Neutrophil (primary cell): ENCODE results near the gene FSTL4.

Source experiments
- H3K27ac ChIP-seq: fragments of 200-600 bp; sonication (generic); 2 replicates; pipeline ENCODE4 v1.5.1; 2016; ENCODE audit warnings: mild to moderate bottlenecking, moderate library complexity
- H3K27me3 ChIP-seq: fragments of 200-600 bp; sonication (generic); 2 replicates; pipeline ENCODE4 v1.6.0; 2016; ENCODE audit warnings: mild to moderate bottlenecking
- H3K36me3 ChIP-seq: fragments of 200-600 bp; sonication (generic); 2 replicates; pipeline ENCODE4 v1.5.1; 2017
- H3K4me1 ChIP-seq, 2 experiments: fragments of 200-600 bp in 1 of 2; sonication (generic) in 1 of 2; 1 replicate in 1 of 2; 2 replicates in 1 of 2; pipeline versions ENCODE4 v1.5.1 to v1.6.1; 2013 to 2016; ENCODE audit warnings: low read depth in 1 of 2, low read length in 1 of 2, mild to moderate bottlenecking in 1 of 2, moderate library complexity in 1 of 2; ENCODE audit not compliant: control insufficient read depth in 1 of 2, insufficient read depth in 1 of 2
- H3K4me3 ChIP-seq, 2 experiments: fragments of 200-600 bp in 1 of 2; sonication (generic) in 1 of 2; 1 replicate in 1 of 2; 2 replicates in 1 of 2; pipeline ENCODE4 v1.5.1; 2013 to 2016; ENCODE audit warnings: low read depth in 1 of 2, low read length in 1 of 2, mild to moderate bottlenecking in 1 of 2, moderate library complexity in 1 of 2
- H3K9me3 ChIP-seq: fragments of 200-600 bp; sonication (generic); 2 replicates; pipeline ENCODE4 v1.5.1; 2016
- TF ChIP-seq, protein P1 (sequence below): fragments of 200-600 bp; sonication (generic); IDR thresholded peaks from 2 replicates; pipeline ENCODE4 v1.5.1; 2016; ENCODE audit warnings: antibody characterized with exemption

FSTL4 gene

DNA sequence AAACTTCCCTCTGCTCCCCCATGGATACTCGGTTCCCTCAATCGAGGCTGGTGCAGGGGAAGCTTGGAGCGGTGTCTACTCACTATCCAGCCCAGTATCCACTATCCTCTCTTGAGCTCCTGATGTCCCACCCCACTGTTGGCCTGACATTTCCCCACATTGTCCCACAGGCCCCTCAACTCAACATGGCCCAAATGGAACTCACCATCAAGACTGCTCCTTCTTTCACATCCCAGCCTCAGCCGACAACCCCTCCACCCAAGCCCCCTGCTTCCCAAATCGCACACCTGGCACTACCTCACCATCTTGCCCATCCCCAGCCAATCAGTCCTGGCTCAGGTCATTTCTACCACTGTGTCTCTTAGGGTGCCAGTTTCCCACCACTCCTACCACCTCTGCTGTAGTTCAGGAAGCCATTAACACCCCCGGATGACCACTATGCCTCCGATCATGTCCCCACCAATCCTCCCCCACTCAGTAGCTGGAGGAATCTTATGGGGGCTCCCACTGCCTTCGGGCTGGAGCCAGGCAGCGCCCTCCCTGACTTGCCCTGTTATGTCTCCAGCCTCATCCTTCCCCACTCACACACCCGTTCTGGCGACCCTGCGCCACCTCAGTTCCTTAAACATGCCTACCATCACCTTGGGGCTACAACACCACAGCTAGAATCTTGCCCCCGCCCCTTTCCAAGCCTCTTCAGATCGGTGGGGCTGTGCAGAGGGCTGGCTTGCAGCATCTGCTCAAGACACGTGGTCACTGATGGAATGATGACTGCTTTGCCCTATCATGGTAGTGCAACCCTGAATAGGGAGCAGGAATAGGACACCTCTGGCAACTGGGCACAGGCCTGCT is 273.6 kb downstream of the FSTL4 start:
- no peaks in the 10 kb centered on the region for H3K9me3 ChIP-seq
- no peaks in the 10 kb centered on the region for H3K4me1 ChIP-seq
- TF ChIP-seq, protein P1, sequence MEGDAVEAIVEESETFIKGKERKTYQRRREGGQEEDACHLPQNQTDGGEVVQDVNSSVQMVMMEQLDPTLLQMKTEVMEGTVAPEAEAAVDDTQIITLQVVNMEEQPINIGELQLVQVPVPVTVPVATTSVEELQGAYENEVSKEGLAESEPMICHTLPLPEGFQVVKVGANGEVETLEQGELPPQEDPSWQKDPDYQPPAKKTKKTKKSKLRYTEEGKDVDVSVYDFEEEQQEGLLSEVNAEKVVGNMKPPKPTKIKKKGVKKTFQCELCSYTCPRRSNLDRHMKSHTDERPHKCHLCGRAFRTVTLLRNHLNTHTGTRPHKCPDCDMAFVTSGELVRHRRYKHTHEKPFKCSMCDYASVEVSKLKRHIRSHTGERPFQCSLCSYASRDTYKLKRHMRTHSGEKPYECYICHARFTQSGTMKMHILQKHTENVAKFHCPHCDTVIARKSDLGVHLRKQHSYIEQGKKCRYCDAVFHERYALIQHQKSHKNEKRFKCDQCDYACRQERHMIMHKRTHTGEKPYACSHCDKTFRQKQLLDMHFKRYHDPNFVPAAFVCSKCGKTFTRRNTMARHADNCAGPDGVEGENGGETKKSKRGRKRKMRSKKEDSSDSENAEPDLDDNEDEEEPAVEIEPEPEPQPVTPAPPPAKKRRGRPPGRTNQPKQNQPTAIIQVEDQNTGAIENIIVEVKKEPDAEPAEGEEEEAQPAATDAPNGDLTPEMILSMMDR, result no peak
- no peak overlapping the region for H3K4me3 ChIP-seq
- no peak overlapping the region for H3K27ac ChIP-seq
- no peaks in the 10 kb centered on the region for H3K36me3 ChIP-seq
- H3K27me3 ChIP-seq, result no peaks in the 10 kb centered on the region

DNA sequence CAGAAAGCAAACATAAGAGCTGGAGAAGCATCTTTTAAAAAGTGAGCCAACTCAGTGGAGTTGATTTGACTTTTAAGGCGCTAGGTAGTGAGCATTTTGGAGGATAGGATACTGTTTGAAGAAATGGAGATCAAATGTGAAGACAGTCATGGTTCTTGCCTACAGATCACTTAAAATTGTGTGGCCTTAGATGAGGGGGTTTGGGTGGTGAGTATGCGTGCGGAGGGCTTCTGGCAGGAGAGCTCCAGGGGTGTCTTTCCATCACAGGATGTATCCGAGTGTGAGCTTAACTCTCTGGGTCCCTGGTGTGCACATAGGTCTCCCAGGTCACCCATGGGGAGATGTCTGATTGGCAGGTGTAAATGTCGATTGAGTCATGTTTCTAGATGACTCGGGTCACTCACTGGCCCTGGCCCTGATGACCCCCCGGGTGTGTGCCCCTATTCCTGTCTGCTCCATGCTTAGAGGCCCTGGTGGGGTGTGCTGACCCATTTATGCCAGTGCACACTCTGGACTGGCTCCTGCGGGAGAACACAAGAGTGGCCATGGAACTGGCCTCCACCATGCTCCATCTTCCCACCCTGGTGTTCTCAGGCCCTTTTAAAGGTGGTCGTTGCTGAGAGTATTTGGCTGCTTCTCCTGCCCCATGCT is 274.4 kb downstream of the FSTL4 start:
- TF ChIP-seq, protein P1, result no peak
- H3K4me3 ChIP-seq, result no peak overlapping the region
- H3K27me3 ChIP-seq, result no peaks in the 10 kb centered on the region
- no peaks in the 10 kb centered on the region for H3K4me1 ChIP-seq
- H3K36me3 ChIP-seq, result no peaks in the 10 kb centered on the region
- no peak overlapping the region for H3K27ac ChIP-seq
- no peaks in the 10 kb centered on the region for H3K9me3 ChIP-seq

DNA sequence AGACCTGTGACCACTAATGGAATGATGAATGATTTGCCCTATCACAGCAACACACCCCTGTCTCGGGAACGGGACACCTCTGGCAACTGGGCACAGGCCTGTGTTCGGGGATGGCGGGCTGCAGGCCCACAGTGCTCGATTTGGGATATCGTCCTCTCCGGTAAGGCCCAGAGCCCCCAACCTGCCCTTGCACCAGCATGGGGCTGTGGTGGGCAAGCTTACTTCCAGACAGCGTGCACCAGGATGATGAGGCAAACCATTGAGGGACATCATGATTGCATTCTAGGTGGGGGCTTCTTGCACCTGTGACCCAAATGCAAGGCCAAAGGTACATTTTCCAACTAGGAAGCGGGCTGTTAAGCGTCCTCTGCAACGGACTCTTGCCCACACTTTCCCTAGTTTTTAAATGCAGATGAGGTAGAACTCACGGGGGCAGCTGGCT is 275.4 kb downstream of the FSTL4 start:
- TF ChIP-seq, protein P1, result no peak
- H3K27me3 ChIP-seq, result no peaks in the 10 kb centered on the region
- no peaks in the 10 kb centered on the region for H3K9me3 ChIP-seq
- no peak overlapping the region for H3K27ac ChIP-seq
- H3K4me3 ChIP-seq, result no peak overlapping the region
- H3K4me1 ChIP-seq, result no peaks in the 10 kb centered on the region
- H3K36me3 ChIP-seq, result no peaks in the 10 kb centered on the region

- H3K4me1 ChIP-seq, result no peaks in the 10 kb centered on the region
- no peak overlapping the region for H3K4me3 ChIP-seq
- H3K27me3 ChIP-seq, result no peaks in the 10 kb centered on the region
- no peaks in the 10 kb centered on the region for H3K9me3 ChIP-seq
- H3K27ac ChIP-seq, result no peak overlapping the region
- H3K36me3 ChIP-seq, result no peaks in the 10 kb centered on the region
- TF ChIP-seq, protein P1, result no peak
These were observed 276.0 kb downstream of the FSTL4 start for GRCh38 chr5:133336121-133336968.

- Histone ChIP-seq H3K27me3 (no peaks in the 10 kb centered on the region), H3K36me3 (no peaks in the 10 kb centered on the region), H3K4me3 (no peak overlapping the region), H3K4me1 (no peaks in the 10 kb centered on the region), H3K27ac (no peak overlapping the region), H3K9me3 (no peaks in the 10 kb centered on the region)
- TF ChIP-seq, protein P1, result no peak
These were observed 277.3 kb downstream of the FSTL4 start for GRCh38 chr5:133334796-133335639.
